ENCODE measurements around the gene RPL27A. TPM values are rescaled to one million over a fixed set of nuclear protein-coding genes. Genes with fewer than 3 reads are reported as not detected.

Gene RPL27A
- total RNA-seq, 1 donor from 2014 or later: 789 TPM

DNA sequence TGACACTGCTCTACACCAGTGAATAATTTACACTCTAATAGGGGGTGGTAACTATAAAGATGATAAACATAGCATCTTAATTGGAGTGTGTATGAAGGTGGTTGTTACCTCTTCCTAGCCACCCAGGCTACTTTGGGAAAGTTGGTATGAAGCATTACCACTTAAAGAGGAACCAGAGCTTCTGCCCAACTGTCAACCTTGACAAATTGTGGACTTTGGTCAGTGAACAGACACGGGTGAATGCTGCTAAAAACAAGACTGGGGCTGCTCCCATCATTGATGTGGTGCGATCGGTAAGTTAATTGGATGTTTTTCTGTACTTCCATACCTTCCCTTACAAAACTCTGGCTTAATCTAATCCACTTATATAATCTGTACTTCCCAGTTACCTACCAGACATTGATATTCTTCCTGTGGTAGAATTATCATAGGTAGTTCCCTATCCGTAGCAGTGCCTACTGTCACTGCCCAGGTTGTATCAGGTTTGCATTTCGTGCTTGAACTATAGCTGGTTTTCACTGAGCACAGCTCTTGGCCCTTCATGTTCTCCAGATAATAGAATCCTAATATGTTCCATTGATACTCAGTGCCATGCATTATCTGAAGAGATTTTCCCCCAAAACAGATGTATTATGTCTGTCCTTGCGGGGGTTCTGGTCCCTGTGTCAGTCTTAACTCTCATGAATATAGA is 2.2 kb downstream of the RPL27A start:
- TF ChIP-seq, protein P1, sequence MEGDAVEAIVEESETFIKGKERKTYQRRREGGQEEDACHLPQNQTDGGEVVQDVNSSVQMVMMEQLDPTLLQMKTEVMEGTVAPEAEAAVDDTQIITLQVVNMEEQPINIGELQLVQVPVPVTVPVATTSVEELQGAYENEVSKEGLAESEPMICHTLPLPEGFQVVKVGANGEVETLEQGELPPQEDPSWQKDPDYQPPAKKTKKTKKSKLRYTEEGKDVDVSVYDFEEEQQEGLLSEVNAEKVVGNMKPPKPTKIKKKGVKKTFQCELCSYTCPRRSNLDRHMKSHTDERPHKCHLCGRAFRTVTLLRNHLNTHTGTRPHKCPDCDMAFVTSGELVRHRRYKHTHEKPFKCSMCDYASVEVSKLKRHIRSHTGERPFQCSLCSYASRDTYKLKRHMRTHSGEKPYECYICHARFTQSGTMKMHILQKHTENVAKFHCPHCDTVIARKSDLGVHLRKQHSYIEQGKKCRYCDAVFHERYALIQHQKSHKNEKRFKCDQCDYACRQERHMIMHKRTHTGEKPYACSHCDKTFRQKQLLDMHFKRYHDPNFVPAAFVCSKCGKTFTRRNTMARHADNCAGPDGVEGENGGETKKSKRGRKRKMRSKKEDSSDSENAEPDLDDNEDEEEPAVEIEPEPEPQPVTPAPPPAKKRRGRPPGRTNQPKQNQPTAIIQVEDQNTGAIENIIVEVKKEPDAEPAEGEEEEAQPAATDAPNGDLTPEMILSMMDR (IDR thresholded peaks at IDR 0.05): no peak
- intact Hi-C loops (cut with DNase I): loop anchor here (5.0 kb wide), 3 partner anchors 183 to 453 kb away; partner anchors contain the start of gene TMEM9B
- Histone ChIP-seq H3K9me3 (no peaks in the 10 kb centered on the region), H3K4me3 (peak overlapping the region in 1 of 2 donors; percentile 65), H3K4me1 (peaks cover 5 to 30% of the 10 kb centered on the region in 2 donors), H3K27me3 (no peaks in the 10 kb centered on the region), H3K27ac (peak overlapping the region in 1 of 2 donors; percentile 97), H3K36me3 (peaks cover 21 to 33% of the 10 kb centered on the region in 2 donors)
- DNase-seq (ENCODE audit: low spot score in 2 of 2): no peak

DNA sequence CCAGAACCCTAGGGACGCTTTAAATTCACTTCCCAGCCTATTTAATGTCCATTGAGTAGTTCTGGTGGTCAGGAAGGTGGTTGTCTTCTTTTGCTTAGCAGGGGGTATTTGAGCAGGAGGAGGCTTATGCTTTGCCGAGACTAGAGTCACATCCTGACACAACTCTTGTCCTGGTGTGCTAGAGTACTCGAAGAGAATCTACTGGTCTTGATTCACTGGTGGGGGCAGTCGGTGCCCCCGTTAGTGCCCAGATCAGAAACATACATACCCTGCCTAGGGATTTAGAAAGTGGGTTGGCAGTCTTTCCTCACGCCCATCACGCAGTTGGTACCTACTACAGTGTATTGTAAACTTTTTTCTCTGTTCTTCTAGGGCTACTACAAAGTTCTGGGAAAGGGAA is 2.7 kb downstream of the RPL27A start:
- H3K27me3 ChIP-seq: no peaks in the 10 kb centered on the region
- no peaks in the 10 kb centered on the region for H3K9me3 ChIP-seq
- no peak for DNase-seq (ENCODE audit: low spot score in 2 of 2)
- H3K4me1 ChIP-seq: peaks cover 5 to 30% of the 10 kb centered on the region in 2 donors
- peaks cover 21 to 33% of the 10 kb centered on the region in 2 donors for H3K36me3 ChIP-seq
- TF ChIP-seq, protein P1 (IDR thresholded peaks at IDR 0.05): no peak
- H3K27ac ChIP-seq: no peak overlapping the region
- intact Hi-C loops (cut with DNase I): loop anchor here (5.0 kb wide), 1 partner anchor 182 kb away; no protein-coding TSS in a partner anchor
- no peak overlapping the region for H3K4me3 ChIP-seq

DNA sequence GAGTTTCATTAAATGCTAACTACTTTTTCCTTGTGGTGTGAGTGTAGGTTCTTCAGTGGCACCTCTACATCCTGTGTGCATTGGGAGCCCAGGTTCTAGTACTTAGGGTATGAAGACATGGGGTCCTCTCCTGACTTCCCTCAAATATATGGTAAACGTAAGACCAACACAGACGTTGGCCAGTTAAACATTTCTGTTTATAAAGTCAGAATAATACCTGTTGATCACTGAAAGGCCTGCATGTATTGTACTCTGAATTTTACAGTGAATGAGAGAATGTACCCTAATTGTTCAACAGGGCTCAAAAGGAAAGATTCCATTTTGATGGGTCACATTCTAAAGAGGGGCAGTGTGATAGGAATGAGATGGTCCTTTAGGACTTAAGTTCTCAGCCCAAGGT is 3.2 kb downstream of the RPL27A start:
- TF ChIP-seq, protein P1 (IDR thresholded peaks at IDR 0.05): no peak
- H3K27me3 ChIP-seq: no peaks in the 10 kb centered on the region
- peaks cover 5 to 30% of the 10 kb centered on the region in 2 donors for H3K4me1 ChIP-seq
- DNase-seq (ENCODE audit: low spot score in 2 of 2): no peak
- no peak overlapping the region for H3K27ac ChIP-seq
- no peaks in the 10 kb centered on the region for H3K9me3 ChIP-seq
- intact Hi-C loops (cut with DNase I): loop anchor here (5.0 kb wide), 1 partner anchor 181 kb away; no protein-coding TSS in a partner anchor
- no peak overlapping the region for H3K4me3 ChIP-seq
- peaks cover 21 to 33% of the 10 kb centered on the region in 2 donors for H3K36me3 ChIP-seq

DNA sequence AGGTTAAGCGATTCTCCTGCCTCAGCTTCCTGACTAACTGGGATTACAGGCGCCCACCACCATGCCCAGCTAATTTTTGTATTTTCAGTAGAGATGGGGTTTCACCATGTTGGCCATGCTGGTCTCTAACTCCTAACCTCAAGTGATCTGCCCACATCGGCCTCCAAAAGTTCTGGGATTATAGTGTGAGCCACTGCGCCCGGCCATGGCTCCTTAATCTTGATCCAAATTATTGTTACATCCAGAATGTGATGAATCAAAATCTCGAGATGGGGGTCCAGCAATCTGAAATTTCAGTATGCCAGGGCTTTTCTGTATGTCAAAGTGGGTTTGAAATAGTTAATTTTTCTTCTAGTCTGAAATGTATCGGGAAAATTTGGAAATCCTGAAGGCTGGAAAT is 3.7 kb downstream of the RPL27A start:
- intact Hi-C loops (cut with DNase I): loop anchor here (5.0 kb wide), 1 partner anchor 181 kb away; no protein-coding TSS in a partner anchor
- Histone ChIP-seq H3K27me3 (no peaks in the 10 kb centered on the region), H3K36me3 (peaks cover 21 to 34% of the 10 kb centered on the region in 2 donors), H3K4me1 (peaks cover 5 to 30% of the 10 kb centered on the region in 2 donors), H3K9me3 (no peaks in the 10 kb centered on the region), H3K27ac (no peak overlapping the region), H3K4me3 (no peak overlapping the region)
- no peak for DNase-seq (ENCODE audit: low spot score in 2 of 2)
- TF ChIP-seq, protein P1 (IDR thresholded peaks at IDR 0.05): no peak

DNA sequence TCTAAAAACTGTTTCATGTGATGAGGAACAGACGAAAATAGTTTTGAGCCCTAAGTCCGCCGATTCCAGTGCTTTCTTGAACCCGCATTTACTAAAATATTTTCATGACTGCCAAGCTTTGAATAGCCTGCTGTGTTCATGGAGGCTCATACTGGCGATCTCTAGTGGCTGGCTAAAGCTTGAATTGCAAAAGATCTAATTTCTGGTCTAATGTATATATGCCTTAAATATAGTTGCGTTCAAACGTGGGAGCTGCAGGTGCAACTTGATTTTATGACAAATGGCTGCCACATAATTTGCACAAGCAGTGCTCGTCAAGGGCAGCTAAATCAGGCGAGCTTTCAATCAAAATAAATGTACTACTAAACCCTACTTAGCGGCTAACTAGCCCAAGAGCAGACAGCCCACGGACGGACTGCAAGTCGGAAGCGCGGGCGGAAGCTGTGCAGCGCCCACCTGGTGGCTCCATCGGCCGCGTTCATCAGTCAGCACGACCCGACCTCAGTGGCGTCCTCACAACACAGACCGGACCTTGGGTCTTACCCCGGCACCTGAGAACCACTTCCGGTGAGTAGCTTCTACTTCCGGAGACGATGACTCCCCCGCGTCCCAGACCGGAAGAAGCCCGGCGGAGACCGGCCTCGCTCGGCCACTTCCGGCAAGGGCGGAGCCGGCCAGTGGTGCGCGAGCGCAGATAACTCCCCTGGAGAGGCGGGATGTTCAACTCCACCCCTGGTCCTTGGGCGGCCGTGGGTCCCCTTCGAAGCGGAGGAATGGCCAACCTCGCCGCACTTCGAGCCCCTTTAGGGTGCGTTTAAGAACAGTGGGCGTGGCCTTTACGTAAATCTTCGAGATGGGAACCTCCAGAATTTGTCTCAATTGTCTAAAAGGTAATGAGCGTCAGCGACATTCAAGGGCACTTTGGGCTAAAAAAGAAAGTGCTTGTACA is 6.1 kb downstream of the RPL27A start:
- intact Hi-C loops (cut with DNase I): loop anchor here (1.0 to 5.0 kb wide), 4 partner anchors 21 to 179 kb away; no protein-coding TSS in a partner anchor
- Histone ChIP-seq H3K4me1 (peaks cover 5 to 25% of the 10 kb centered on the region in 2 donors), H3K9me3 (no peaks in the 10 kb centered on the region), H3K36me3 (peaks cover 31 to 57% of the 10 kb centered on the region in 2 donors), H3K27ac (peak overlapping the region; percentile 59 to 77), H3K4me3 (peak overlapping the region; percentile 54 to 60), H3K27me3 (no peaks in the 10 kb centered on the region)
- DNase-seq (ENCODE audit: low spot score in 2 of 2): peak; percentile 55 to 97
- TF ChIP-seq, protein P1 (IDR thresholded peaks at IDR 0.05): peak; percentile 9 to 35 (median 20)

Measured in ascending aorta (tissue), 2 donors.